Activated CD8-positive, alpha-beta T cell treated with anti-CD3 and anti-CD28 coated beads for 36 hours (primary cell): ENCODE results near the gene TXNRD2. TPM values are rescaled to one million over a fixed set of nuclear protein-coding genes. Genes with fewer than 3 reads are reported as not detected.

Source experiments
- ATAC-seq: fragments of 200-7000 bp; cut with Tn5 transposase; one replicate; pipeline ENCODE4 v1.10.0; 2021; ENCODE audit warnings: mild to moderate bottlenecking, moderate library complexity
- CTCF ChIA-PET: fragments of 350-600 bp; sonication (Branson Sonifier 250); formaldehyde crosslinking; loops from one replicate; lab custom pipeline; 2021; ENCODE audit warnings: antibody characterized with exemption; lab: Charles Lee
- POLR2A ChIA-PET: fragments of 350-600 bp; sonication (Branson Sonifier 250); formaldehyde crosslinking; loops from one replicate; lab custom pipeline; 2021; ENCODE audit warnings: antibody characterized with exemption; lab: Charles Lee
- DNase-seq: peaks from one replicate; pipeline ENCODE4 v3.0.0-alpha.2; 2020
- H3K27ac Mint-ChIP-seq: one replicate; pipeline ENCODE4 v1.8.0; 2021; ENCODE audit warnings: mild to moderate bottlenecking, mixed read lengths
- H3K27me3 Mint-ChIP-seq: one replicate; pipeline ENCODE4 v1.8.0; 2021; ENCODE audit warnings: mixed read lengths
- H3K36me3 Mint-ChIP-seq: one replicate; pipeline ENCODE4 v1.8.0; 2021; ENCODE audit warnings: low read depth, mixed read lengths
- H3K4me1 Mint-ChIP-seq: one replicate; pipeline ENCODE4 v1.8.0; 2021; ENCODE audit warnings: low read depth, mixed read lengths
- H3K4me3 Mint-ChIP-seq: one replicate; pipeline ENCODE4 v1.8.0; 2021; ENCODE audit warnings: mild to moderate bottlenecking, moderate library complexity, mixed read lengths
- H3K9me3 Mint-ChIP-seq: one replicate; pipeline ENCODE4 v1.8.0; 2021; ENCODE audit warnings: mixed read lengths
- intact Hi-C: fragments of 100-400 bp; cut with micrococcal nuclease; formaldehyde crosslinking; loops from one replicate; pipeline ENCODE4 v1.10.0; 2022
- total RNA-seq, 2 experiments: library from RNA; stranded (reverse); gene quantifications; one replicate each; pipeline ENCODE4 v1.2.3, GENCODE V29; 2021
- TF ChIP-seq, protein P1 (sequence below): fragments of 200-600 bp; IDR thresholded peaks from one replicate; pipeline ENCODE4 v1.8.0; 2022; ENCODE audit warnings: antibody characterized with exemption, mild to moderate bottlenecking

TXNRD2 gene
- total RNA-seq, 2 experiments from 2014 or later, result 18.0 to 18.5 TPM

DNA sequence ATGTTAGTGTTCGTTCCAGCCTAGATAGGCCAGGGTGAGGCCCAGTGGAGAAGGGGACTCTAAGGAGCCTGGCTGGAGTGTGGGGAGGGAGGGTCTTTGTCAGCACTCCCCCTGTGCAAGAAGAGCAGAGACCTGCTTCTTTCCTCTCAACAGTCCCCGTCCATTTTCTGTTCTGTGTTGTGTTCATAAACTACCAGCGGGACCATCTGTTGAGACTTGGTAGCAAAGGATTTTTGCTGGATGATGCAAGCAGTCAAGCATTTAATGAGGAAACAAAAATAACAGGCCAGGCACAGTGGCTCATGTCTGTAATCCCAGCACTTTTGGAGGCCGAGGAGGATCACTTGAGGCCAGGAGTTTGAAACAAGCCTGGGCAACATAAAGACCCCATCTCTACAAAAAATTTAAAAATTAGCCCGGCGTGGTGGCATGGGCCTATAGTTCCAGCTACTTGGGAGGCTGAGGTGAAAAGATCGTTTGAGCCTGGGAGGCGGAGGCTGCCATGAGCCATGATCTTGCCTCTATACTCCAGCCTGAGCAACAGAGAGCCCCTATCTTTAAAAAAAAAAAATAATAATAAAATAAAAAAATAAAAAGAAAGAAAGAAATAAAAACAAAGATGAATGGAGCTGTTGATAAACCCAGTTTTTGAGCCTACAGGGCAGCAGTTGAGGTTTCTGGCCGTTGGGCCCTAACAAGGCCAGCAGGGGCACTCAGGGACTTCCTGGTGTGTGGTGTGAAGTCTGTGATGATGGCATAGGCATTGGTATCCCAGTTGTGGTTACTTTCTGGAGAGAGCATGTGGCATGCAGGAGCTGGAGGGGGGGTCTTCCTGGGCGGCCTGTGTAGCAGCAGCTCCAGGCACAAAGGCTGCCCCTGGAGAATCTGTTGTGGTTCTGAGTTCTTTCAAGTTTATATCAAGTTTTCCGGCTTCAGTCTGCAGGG, 1.7 kb upstream of the TXNRD2 start:
- ChIA-PET CTCF (interaction anchor here (0.7 to 2.7 kb wide), 6 partner anchors 10 to 213 kb away, joined by 3 to 13 read pairs (median 4); no protein-coding TSS in a partner anchor), POLR2A (interaction anchor here (0.6 to 2.3 kb wide), 6 partner anchors 11 to 357 kb away, joined by 3 to 7 read pairs (median 4); partner anchors contain the start of genes GNB1L and RTL10)
- peaks cover 42% of the 10 kb centered on the region for H3K4me1 Mint-ChIP-seq
- peak overlapping the region; percentile 96 for H3K27ac Mint-ChIP-seq
- intact Hi-C loops, result no loop called here
- H3K4me3 Mint-ChIP-seq, result peak overlapping the region; percentile 97
- TF ChIP-seq, protein P1, sequence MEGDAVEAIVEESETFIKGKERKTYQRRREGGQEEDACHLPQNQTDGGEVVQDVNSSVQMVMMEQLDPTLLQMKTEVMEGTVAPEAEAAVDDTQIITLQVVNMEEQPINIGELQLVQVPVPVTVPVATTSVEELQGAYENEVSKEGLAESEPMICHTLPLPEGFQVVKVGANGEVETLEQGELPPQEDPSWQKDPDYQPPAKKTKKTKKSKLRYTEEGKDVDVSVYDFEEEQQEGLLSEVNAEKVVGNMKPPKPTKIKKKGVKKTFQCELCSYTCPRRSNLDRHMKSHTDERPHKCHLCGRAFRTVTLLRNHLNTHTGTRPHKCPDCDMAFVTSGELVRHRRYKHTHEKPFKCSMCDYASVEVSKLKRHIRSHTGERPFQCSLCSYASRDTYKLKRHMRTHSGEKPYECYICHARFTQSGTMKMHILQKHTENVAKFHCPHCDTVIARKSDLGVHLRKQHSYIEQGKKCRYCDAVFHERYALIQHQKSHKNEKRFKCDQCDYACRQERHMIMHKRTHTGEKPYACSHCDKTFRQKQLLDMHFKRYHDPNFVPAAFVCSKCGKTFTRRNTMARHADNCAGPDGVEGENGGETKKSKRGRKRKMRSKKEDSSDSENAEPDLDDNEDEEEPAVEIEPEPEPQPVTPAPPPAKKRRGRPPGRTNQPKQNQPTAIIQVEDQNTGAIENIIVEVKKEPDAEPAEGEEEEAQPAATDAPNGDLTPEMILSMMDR, result no peak
- DNase-seq, result no peak
- no peaks in the 10 kb centered on the region for H3K27me3 Mint-ChIP-seq
- no peaks in the 10 kb centered on the region for H3K9me3 Mint-ChIP-seq
- ATAC-seq, result no peak
- H3K36me3 Mint-ChIP-seq, result peaks cover 27% of the 10 kb centered on the region

DNA sequence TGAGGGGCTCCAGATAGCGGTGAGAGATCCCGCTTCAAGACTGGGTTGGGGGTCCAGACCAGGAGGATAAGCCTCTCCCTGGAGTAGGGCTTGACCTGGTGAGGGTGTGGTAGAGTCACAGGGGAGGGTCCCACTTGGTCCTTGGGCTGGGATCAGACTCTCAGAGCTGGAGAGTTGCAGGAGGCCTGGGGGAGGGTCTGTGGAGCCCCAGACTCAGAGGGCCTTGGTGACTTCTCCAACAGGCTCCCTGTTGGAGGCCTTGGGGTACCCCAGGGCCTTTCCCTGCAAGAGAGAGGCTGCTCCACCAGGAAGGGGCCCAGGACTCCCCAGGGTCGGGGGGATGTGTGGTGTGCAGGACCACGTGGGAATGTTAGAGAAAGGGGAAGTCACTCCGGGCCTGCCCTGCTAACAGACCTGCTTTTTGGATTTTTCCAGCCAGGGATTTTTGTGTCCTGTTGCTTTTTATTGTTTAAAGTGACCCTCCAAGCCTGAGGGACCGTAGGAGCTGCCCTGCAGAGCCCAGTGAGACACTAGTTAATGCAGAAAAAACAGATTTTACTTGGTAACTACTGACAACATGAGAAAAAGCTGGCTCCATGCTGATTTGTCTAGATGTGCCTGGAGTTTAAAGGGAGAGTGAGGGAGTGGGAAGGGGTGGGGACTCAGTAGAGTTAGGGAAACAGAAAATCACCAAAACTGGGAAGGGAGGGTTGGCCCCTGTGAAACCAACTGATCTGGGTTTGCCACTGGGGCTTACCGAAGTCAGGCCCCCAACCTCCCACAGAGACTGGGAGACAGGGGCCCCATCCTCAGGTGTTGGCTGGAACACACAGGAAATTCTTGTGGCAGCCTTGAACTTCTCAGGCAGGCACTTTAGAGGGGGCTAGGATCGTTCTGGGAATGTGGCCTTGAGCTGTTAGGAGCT, 801 bp upstream of the TXNRD2 start:
- TF ChIP-seq, protein P1, result no peak
- ATAC-seq (peak; percentile 12), DNase-seq (no peak)
- intact Hi-C loops, result no loop called here
- ChIA-PET CTCF (interaction anchor here (1.0 to 2.7 kb wide), 4 partner anchors 11 to 212 kb away, joined by 3 to 13 read pairs (median 8); no protein-coding TSS in a partner anchor), POLR2A (interaction anchor here (1.0 to 2.3 kb wide), 7 partner anchors 10 to 174 kb away, joined by 3 to 8 read pairs (median 5); partner anchors contain the start of genes GNB1L, RTL10 and TRMT2A)
- Mint-ChIP-seq H3K36me3 (peaks cover 29% of the 10 kb centered on the region), H3K4me3 (peak overlapping the region; percentile 97), H3K27me3 (no peaks in the 10 kb centered on the region), H3K4me1 (peaks cover 40% of the 10 kb centered on the region), H3K27ac (peak overlapping the region; percentile 96), H3K9me3 (no peaks in the 10 kb centered on the region)

DNA sequence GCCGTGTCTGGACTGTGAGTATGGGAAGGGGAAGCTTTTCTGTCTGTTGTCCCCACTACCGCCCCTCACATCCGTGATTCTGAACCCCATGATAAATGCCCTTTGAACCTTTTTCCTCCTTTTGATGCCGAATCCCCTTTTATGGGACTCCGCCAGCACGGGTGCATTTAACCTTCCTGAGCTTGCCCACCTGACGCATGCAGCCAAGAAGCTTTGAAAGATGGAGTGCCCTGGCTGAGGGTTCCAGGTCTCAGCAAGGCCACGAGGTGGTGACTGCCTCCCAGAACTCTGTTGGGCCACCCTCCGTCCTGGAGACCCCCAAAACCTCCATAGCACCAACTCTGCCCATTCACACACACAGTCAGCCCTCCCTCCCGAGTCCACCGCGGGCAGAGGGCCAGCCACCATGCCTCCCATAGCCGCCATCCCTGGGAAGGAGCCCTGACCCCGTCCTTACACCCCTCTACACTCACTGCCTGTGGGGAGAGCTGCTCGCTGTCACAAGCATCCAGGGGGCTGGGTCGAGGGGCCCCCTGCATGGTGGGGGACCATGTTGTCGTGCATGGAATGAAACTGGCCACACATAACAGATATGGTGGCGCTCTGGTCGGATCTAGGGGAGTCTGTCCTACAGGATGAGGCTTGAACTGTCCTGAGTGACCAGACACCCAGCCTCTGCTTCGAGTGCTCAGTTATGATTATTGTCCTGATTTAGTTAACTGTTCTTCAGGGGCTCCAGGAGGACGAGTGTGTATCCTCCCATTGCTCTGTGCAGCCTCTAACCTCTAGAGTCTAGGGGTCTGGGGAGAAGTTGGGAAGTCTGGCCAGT, 868 bp downstream of the TXNRD2 start:
- Mint-ChIP-seq H3K9me3 (peaks cover 12% of the 10 kb centered on the region), H3K27me3 (no peaks in the 10 kb centered on the region), H3K36me3 (peaks cover 39% of the 10 kb centered on the region), H3K27ac (peak overlapping the region; percentile 78), H3K4me1 (peaks cover 32% of the 10 kb centered on the region), H3K4me3 (peak overlapping the region; percentile 97)
- TF ChIP-seq, protein P1, result no peak
- ATAC-seq (peak; percentile 3), DNase-seq (no peak)
- CTCF ChIA-PET, result interaction anchor here (0.5 to 2.7 kb wide), 3 partner anchors 12 to 217 kb away, joined by 3 to 13 read pairs (median 3); partner anchors contain the start of gene GP1BB
- POLR2A ChIA-PET, result interaction anchor here (1.0 to 2.3 kb wide), 9 partner anchors 10 to 303 kb away, joined by 3 to 8 read pairs (median 3); partner anchors contain the start of gene TRMT2A
- intact Hi-C loops, result no loop called here
